HG03025 (cell line): Measurements from ENCODE around the gene KRTAP29-1.
"Not testable (repeated sequence)": the region's sequence is repeated elsewhere in the genome, so short reads cannot be mapped to it uniquely, and the experiment has no call there.

Experiments
- ATAC-seq: cut with Tn5 transposase; IDR thresholded peaks from one replicate; pipeline ENCODE4 v1.9.1; 2021; ENCODE audit warnings: mild to moderate bottlenecking, moderate library complexity; ENCODE audit not compliant: unreplicated experiment, low FRiP score

Gene KRTAP29-1

GRCh38 chr17:41304091-41304490, 1.4 kb upstream of the KRTAP29-1 start:
- ATAC-seq: no peak

DNA sequence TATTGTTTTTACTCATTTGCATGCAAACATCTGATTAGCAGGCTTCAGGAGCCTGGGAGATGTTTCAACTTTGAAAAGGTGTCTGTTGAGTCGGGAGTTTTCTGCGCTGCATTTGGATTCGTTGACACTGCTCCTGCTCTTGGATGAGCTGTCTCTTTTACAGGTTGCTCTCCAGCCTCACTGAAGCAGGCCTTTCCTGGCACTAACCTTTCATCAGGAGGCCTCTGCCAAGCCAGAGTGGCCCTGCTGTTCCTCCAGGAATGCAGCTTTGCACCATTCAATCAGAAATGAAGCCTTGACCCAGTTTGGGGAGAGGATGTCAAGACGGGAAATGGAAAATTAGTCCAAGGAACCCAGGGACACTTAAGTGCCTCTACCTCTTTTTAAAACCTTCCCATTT, 330 bp upstream of the KRTAP29-1 start:
- no peak for ATAC-seq

- no peak for ATAC-seq
Observed at GRCh38 chr17:41301204-41301790, 1.4 kb downstream of the KRTAP29-1 start.

GRCh38 chr17:41298458-41299135, 4.1 kb downstream of the KRTAP29-1 start:
- no peak for ATAC-seq

DNA sequence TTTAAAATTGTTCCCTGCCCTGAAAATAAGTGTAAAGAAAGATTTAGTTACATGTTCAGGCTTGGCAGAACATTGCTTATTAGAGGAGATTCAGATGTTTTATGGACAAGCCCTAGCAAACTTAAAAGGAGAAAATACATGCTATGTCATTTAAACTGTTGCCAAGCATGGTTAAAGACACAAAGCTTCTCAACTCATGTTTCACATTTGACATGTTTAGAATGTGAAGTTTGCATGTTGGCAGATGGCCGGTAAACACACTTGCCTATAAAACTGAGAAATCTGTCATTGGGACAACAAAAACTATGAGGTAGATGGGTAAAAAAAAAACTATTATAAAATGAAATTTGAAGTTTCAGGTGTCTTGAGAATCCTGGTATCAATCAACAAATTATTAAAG, 5.8 kb downstream of the KRTAP29-1 start:
- no peak for ATAC-seq

- ATAC-seq: no peak
Observed at GRCh38 chr17:41294016-41294415, 8.6 kb downstream of the KRTAP29-1 start.

DNA sequence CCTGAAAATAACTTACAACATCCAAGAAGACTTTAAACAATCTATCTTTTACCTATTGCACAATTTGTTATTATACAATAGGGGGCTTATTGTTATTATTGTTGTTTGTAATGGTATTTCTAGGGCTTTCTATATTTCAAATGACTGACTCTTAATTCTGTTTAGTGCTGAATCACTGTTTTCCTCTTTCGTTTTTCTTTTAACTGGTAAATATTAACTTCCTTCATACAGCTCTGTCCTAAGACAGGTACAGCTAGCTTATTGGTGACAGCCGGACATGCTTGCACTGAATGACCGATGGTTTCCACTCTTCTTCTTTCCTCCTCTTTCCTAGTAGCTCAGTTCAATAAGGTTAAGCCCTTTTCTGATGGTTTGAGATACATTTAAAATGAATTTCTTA, 15.6 kb downstream of the KRTAP29-1 start:
- no peak for ATAC-seq

DNA sequence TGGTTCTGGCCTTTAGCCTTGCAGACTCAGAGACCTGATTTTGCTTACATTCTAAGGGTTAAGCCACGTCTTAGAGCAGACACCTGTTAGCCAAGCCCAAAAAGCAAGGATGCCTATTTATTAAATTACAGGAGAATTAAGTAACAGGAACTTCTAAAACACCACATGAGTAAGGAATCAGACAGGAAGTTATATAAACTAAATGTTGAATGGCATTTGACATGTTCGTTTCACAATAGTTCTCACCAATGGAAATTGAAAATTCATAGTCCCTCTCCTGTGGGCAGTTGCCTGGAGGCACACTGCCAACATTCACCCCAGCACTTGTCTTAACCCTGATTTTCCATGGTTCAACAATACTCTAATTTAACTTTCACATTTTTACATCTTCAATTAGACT, 18.1 kb downstream of the KRTAP29-1 start:
- no peak for ATAC-seq

DNA sequence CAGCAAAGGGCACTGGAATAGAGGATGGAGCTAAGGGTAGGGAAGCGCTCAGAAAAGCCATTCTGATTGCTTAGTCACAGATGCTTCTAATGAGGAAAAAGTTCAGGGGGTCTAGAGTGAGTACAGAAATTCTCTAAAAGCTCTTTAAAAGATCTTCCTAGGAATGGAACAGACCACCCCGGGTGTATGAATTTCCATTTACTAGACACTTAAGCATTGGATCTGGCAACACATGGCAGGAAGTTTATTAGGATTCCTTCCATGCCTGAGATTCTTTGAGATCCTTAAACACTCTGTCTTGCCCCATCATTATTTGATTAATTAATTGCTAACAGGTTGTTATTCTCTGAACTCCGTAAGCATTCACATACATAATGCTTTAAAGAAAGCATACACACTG, 18.6 kb downstream of the KRTAP29-1 start:
- no peak for ATAC-seq

DNA sequence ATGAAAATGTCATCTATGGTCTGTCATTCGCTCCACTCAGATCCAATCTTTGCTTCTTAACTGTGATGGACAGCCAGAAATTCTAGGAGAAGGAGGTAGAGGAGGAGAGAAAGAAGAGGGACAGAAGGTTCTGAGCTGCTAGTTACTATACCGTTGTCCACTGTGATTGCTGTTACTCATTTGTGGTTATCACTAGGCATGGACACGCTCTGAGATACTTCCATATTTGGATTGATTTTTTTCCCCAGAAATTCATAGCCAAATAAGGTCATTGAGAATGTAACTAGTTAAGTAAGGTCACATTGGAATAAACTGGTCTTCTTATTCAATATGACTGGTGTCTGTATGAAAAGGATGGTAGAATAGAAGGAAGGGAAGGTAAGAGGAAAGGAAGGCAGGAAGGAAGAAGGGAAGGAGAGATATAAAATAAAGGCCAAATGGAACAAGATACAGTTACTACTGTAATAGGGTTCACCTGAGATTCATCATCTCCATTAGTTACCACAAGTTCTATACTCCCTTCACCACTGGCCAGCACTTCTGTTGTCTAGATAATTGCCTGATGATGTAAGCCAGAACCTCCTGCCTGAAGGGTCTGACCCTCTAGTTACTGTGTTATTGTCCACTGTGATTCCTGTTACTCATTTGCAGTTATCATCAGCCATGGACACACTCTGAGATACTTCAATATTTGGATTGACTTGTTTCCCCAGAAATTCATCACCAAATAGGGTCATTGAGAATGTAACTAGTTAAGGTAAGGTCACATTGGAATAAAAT, 24.3 kb downstream of the KRTAP29-1 start:
- no peak for ATAC-seq

- ATAC-seq: not testable (repeated sequence)
Observed at GRCh38 chr17:41275648-41276190, 26.9 kb downstream of the KRTAP29-1 start, which contains the start of gene KRTAP9-7. Gene KRTAP9-7, plus strand, starts transcription at chr17:41275698. Its CDS starts 0 bp downstream, at chr17:41275698.

DNA sequence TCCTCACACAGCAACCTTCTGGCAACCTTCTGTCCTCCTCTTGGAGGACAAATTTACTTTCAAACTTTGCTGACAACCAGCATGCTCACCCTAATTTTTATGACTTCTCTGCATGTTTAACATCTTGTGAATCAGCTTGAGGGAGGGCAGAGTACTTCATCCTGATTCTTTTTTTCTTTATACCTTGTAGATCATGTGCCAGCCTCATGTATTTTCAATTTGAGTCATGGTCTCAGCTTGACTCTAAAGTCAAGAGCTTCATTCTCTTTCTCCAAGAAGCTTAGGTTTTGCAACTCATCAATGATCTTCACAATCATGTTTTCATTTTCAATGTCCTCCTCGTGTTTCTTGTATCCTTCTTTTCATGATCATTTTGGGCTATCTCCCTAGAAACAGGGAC, 30.8 kb downstream of the KRTAP29-1 start:
- no peak for ATAC-seq

GRCh38 chr17:41271323-41271722, 31.3 kb downstream of the KRTAP29-1 start:
- not testable (repeated sequence) for ATAC-seq

DNA sequence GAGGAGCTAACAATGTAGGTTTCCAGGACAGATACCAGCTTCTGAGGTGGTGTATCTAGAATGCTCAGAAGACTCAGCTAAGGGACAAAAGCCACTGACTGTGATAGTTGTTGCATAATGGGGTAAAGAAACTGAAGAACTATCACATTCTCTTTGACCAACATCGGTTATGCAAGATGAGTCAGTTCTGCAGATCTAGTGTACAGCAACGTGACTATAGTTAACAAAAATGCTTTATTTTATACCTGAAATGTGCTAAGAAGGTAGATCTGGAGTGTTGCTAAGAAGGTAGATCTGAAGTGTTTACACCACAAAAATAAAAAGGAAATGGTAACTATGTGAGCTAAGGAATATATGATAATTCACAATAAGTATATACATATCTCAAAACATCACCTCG, 34.9 kb downstream of the KRTAP29-1 start:
- ATAC-seq: no peak

GRCh38 chr17:41265078-41265477, 37.6 kb downstream of the KRTAP29-1 start, which contains the start of gene KRTAP9-6:
Gene KRTAP9-6, plus strand, starts transcription at chr17:41265378. Its CDS starts 0 bp downstream, at chr17:41265378.
- ATAC-seq: no peak

DNA sequence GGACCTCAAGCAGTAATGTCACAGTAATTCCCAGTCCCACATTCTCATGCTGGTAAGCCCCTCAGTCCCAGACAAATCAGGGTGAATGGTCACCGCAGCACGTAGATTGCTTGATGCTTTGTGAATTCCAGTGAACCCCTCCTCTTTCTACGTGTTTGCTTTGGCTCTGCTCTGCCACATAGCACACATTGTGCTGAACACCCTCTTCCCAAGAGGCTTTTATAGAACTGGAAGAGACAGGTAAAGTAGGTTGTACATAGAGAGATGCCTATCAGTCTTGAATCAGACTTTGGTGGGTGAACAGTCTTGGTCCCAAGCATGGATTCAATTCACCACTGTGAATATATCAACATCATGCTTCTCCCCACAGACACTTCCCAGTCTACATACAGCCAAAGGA, 38.1 kb downstream of the KRTAP29-1 start:
- no peak for ATAC-seq

GRCh38 chr17:41263212-41263611, 39.4 kb downstream of the KRTAP29-1 start:
- no peak for ATAC-seq

GRCh38 chr17:41258406-41258805, 44.2 kb downstream of the KRTAP29-1 start:
- ATAC-seq: no peak

GRCh38 chr17:41256291-41256685, 46.4 kb downstream of the KRTAP29-1 start:
- ATAC-seq: no peak

DNA sequence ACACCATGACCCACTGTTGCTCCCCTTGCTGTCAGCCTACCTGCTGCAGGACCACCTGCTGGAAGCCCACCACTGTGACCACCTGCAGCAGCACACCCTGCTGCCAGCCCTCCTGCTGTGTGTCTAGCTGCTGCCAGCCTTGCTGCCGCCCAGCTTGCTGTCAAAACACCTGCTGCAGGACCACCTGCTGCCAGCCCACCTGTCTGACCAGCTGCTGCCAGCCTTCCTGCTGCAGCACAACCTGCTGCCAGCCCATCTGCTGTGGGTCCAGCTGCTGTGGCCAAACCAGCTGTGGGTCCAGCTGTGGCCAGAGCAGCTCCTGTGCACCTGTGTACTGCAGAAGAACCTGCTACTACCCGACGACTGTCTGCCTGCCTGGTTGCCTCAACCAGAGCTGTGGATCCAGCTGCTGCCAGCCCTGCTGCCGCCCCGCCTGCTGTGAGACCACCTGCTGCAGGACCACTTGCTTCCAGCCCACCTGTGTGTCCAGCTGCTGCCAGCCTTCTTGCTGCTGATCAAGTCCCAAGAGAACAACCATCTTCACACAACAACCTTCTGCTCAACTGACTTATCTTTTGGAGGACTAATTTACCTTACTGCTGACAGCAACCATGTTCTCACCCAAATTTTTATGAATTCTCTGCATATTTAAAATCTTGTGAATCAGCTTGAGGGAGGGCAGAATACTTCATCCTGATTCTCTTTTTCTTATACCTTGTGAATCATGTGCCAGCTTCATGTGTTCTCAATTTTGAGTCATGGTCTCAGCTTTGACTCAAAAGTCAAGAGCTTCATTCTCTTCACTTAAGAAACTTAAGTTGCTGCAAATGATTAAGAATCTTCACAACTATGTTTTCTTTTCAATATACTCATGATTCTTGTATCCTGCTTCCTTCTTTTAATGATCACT, 47.0 kb downstream of the KRTAP29-1 start, which contains the start of gene KRTAP9-9:
KRTAP9-9 (plus strand) TSS at position 4 of the 910 bp plus-strand sequence.
- ATAC-seq: not testable (repeated sequence)
